HG02571 (cell line): ENCODE measurements around the gene TAGLN3.

Experiments
- ATAC-seq: cut with Tn5 transposase; IDR thresholded peaks from one replicate; pipeline ENCODE4 v1.9.1; 2021; ENCODE audit warnings: mild to moderate bottlenecking, moderate library complexity; ENCODE audit not compliant: unreplicated experiment

Gene TAGLN3

DNA sequence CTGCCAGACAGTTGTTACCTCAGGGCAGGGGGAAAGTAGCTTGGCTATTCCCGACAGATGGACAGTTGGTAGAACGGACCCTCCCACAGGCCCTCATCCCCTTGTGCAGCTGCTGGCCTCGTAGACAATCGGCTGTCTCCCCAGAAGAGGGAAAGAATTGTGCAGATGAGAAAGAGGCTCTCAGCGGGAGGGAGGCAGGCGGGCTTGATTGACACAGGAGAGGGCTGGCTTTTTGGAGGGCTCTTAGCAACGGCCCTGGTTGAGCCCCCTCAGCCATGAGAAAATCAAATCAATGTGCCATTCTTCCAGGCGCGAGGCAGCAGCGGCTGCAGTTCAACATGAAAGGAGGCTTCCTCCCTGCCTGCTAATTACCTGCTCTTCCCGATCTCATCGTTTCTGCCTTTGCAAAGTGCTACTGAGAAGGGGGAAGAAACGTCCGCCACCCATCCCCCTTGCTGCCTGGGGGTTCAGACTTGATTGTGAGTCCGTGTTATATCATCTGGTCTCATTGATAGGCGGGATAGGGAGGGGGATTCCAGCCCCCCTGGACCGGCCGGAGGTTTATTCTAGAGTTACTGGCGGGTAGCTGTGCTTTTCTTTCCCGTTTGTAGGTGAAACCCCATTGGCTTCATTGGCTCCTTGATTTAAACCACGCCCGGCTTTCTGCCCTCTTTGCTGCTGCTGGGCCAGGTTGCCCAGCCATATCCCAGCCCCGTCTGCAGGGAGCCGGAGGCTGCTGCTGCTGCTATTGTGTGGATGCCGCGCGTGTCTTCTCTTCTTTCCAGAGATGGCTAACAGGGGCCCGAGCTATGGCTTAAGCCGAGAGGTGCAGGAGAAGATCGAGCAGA is at the start of gene TAGLN3:
Gene TAGLN3 (plus strand): TSS at position 287 of the 848 bp plus-strand sequence. CDS start 501 bp downstream, at position 788.
- no peak for ATAC-seq

GRCh38 chr3:111949712-111950111 is 49.0 kb upstream of the TAGLN3 start:
- no peak for ATAC-seq

GRCh38 chr3:111951032-111951431 is 47.7 kb upstream of the TAGLN3 start:
- no peak for ATAC-seq

- ATAC-seq = no peak
Measured at GRCh38 chr3:111952086-111952485, 46.6 kb upstream of the TAGLN3 start.

GRCh38 chr3:111952866-111953450 is 45.8 kb upstream of the TAGLN3 start:
- no peak for ATAC-seq

- ATAC-seq = no peak
Measured at GRCh38 chr3:111954228-111954990, 44.3 kb upstream of the TAGLN3 start.

GRCh38 chr3:111955876-111956275 is 42.8 kb upstream of the TAGLN3 start:
- ATAC-seq = no peak

GRCh38 chr3:111956449-111956848 is 42.3 kb upstream of the TAGLN3 start:
- ATAC-seq = no peak

- ATAC-seq = no peak
Measured at GRCh38 chr3:111956995-111957734, 41.6 kb upstream of the TAGLN3 start.

GRCh38 chr3:111961461-111962164 is 37.1 kb upstream of the TAGLN3 start:
- no peak for ATAC-seq

DNA sequence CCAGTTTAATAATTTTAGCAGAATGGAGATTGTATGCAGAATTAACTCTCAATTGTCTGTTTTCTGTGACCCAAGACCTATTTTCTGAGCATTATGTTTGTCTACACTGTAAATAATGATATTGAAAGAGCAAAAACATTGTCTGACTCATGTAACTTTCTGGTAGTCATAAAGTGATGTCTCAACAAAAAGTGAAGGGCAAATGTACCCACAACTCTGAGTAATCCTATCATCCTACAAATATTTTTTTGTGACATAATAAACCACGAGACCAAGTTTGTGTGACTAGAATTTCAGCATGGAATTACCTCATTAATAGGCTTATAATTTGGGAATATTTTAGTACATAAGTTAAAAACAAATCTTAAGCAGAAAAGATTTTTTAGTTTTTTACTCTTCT is 35.3 kb upstream of the TAGLN3 start:
- no peak for ATAC-seq

GRCh38 chr3:111965484-111965883 is 33.2 kb upstream of the TAGLN3 start:
- no peak for ATAC-seq

DNA sequence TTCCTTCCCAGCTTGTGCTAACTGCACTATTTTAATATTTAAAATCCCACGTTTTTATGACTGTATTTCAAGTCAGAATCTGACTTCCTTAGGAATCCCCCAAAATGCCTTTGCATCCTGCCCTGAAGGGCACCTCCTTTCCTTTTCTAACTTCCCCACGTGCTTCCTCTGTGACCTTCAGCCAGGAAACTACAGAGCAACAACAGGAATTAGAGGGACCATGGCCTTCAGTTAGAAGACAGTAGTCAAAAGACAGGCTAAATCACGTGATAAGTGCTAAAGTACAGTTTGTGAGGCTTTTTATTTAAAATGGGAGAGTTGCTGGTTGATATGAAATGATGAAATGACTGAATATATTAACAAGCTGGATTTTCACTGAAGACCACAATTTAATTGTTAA is 31.7 kb upstream of the TAGLN3 start:
- no peak for ATAC-seq

- peak; percentile 93 for ATAC-seq
Measured at GRCh38 chr3:111967651-111968274, 31.0 kb upstream of the TAGLN3 start.

GRCh38 chr3:111968319-111969054 is 30.2 kb upstream of the TAGLN3 start:
- no peak for ATAC-seq

DNA sequence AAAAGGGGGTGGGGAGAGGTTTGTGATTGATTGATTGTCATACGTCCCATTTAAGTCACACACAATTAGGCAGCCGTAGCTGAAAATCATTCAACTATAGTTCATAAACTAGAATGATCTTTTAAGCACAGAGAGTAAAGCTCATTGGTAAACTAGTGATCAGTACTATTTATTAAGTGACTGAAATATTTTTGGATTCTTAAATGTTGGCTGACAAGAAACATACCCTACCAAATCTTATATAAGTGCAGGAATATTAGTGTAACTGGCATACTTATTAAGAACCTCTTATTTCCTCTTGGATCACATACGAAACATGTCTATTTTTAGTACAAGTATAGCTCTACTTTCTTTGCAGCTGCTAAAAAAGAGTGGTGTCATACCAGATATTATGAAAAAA is 28.3 kb upstream of the TAGLN3 start:
- no peak for ATAC-seq

GRCh38 chr3:111971533-111972130 is 27.1 kb upstream of the TAGLN3 start:
- no peak for ATAC-seq

DNA sequence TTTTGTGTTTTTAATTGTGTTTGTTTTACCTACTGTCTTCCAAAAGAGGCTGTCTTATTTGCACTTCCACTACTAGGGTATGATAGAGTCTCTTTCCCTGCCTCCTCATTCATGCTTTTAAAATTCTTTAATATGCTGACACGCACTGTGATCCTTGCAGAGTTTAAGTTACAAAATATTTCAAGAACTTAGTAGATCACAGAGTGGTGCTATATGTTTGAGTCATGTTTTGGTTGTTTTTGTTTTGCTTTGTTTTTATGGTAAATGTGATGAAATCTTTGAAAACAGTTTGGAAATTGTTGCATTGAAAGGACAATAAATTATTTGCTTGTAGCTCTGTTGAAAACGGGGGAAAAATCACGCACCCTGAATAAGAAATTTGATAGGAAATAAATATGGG is 25.8 kb upstream of the TAGLN3 start:
- ATAC-seq = no peak

- no peak for ATAC-seq
Measured at GRCh38 chr3:111975131-111975530, 23.6 kb upstream of the TAGLN3 start.
